ENCODE data around the gene PPP2R2D.

- no peak for TF ChIP-seq CTCF (conservative IDR thresholded peaks at IDR 0.05; ENCODE audit: low read length)
- TF ChIP-seq EZH2phosphoT487 (IDR thresholded peaks at IDR 0.05; ENCODE audit: borderline replicate concordance, low read depth, low read length), result no peak
These were observed 96.7 kb downstream of the PPP2R2D start for GRCh38 chr10:131997366-131998049.

Data from OCI-LY7 (cell line).